Measurements from ENCODE around the gene OSBP2.

The OSBP2 gene

DNA sequence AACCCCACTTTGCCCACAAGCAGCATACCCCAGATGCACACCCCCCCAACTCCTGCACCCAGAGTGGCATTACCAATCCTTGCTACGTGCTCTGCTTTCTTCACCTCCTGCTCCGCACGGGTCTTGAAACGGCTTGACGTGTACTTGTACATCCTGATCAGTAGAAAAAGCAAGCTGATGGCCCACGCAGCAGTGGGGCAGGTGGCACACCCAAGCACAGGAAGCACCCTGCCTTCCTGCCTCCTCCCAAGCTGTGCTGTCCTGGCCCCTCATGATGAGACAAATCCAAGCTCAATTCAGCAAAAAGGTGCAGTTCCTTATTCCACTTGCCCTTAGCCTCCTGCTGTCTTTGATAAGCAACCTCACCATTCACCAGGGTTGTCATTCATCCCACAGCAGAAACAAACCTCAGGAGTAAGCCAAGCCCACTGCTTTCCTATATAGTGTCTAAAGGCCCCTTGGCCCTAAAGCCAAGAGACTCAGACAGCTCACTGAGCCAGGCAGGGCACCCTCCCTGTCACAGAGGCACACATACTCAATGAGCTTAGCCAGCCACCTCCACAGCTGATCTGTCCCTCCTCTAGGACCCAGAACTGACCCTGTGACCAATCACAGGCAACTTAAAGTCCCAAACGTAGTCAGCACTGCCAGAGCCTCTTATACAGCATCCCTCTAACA, 246.2 kb downstream of the OSBP2 start:
- Histone ChIP-seq H2BK120ac (ENCODE audit: low read depth, low read length) (no peak overlapping the region), H3K56ac (ENCODE audit: low read length) (no peak overlapping the region), H2AK5ac (ENCODE audit: low read length) (no peak overlapping the region), H3K79me2 (ENCODE audit: control insufficient read depth, insufficient read depth, low read length) (no peaks in the 10 kb centered on the region), H3K79me1 (ENCODE audit: low read length) (no peaks in the 10 kb centered on the region), H3K27me3 (ENCODE audit: insufficient read depth, low read length, poor library complexity) (no peaks in the 10 kb centered on the region), H3K4me2 (ENCODE audit: low read length) (no peak overlapping the region), H3K4ac (ENCODE audit: low read depth, low read length) (no peak overlapping the region), H3K9ac (ENCODE audit: low read length) (no peak overlapping the region), H3K27ac (ENCODE audit: low read depth, low read length) (no peak overlapping the region), H2BK15ac (replicated peaks; ENCODE audit: low read depth) (no peak overlapping the region), H3K23ac (ENCODE audit: low read length) (no peak overlapping the region), H2BK5ac (ENCODE audit: low read length) (no peak overlapping the region), H3K36me3 (ENCODE audit: control insufficient read depth, insufficient read depth, low read length) (peaks cover 44% of the 10 kb centered on the region), H4K5ac (ENCODE audit: low read length) (no peak overlapping the region), H4K8ac (ENCODE audit: low read depth, low read length) (no peak overlapping the region), H3K4me1 (ENCODE audit: control insufficient read depth, low read depth, low read length) (no peaks in the 10 kb centered on the region), H3K4me3 (ENCODE audit: low read length) (no peak overlapping the region), H3K18ac (ENCODE audit: low read length) (no peak overlapping the region)
- DNase-seq: no peak
- no CpG with 5 or more reads among the region's 7 CpGs for WGBS (ENCODE audit: extremely low coverage, insufficient coverage, low lambda C conversion rate)

DNA sequence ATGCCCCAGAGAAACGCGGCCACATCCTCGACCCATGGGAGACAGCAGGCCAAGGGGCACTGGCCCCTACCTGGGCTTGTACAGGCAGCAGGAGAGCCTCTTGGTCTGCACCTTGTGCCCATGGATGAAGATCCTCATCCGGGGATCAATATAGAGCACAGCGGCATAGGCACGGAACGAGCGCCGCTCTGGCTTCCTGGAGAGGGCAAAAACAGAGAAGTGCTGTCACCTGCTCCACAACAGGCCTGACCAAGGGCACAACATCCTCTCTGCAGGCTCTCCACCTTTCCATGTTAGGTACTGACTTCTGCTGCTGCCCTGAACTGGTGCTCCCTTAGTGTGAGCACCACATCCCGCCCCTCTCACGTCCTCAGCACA, 246.7 kb downstream of the OSBP2 start:
- no peak overlapping the region for H2BK120ac ChIP-seq (ENCODE audit: low read depth, low read length)
- no peak overlapping the region for H4K5ac ChIP-seq (ENCODE audit: low read length)
- no peak overlapping the region for H3K27ac ChIP-seq (ENCODE audit: low read depth, low read length)
- H3K18ac ChIP-seq (ENCODE audit: low read length): no peak overlapping the region
- no peaks in the 10 kb centered on the region for H3K79me2 ChIP-seq (ENCODE audit: control insufficient read depth, insufficient read depth, low read length)
- H3K27me3 ChIP-seq (ENCODE audit: insufficient read depth, low read length, poor library complexity): no peaks in the 10 kb centered on the region
- H3K23ac ChIP-seq (ENCODE audit: low read length): no peak overlapping the region
- no peak overlapping the region for H2AK5ac ChIP-seq (ENCODE audit: low read length)
- H3K4ac ChIP-seq (ENCODE audit: low read depth, low read length): no peak overlapping the region
- H3K4me1 ChIP-seq (ENCODE audit: control insufficient read depth, low read depth, low read length): no peaks in the 10 kb centered on the region
- no peak overlapping the region for H3K4me2 ChIP-seq (ENCODE audit: low read length)
- H3K4me3 ChIP-seq (ENCODE audit: low read length): no peak overlapping the region
- WGBS (ENCODE audit: extremely low coverage, insufficient coverage, low lambda C conversion rate): no CpG with 5 or more reads among the region's 11 CpGs
- H2BK5ac ChIP-seq (ENCODE audit: low read length): no peak overlapping the region
- H3K9ac ChIP-seq (ENCODE audit: low read length): no peak overlapping the region
- DNase-seq: no peak
- no peaks in the 10 kb centered on the region for H3K79me1 ChIP-seq (ENCODE audit: low read length)
- H4K8ac ChIP-seq (ENCODE audit: low read depth, low read length): no peak overlapping the region
- H2BK15ac ChIP-seq (replicated peaks; ENCODE audit: low read depth): no peak overlapping the region
- H3K36me3 ChIP-seq (ENCODE audit: control insufficient read depth, insufficient read depth, low read length): peaks cover 46% of the 10 kb centered on the region
- H3K56ac ChIP-seq (ENCODE audit: low read length): no peak overlapping the region

- Histone ChIP-seq H3K27ac (ENCODE audit: low read depth, low read length) (no peak overlapping the region), H3K56ac (ENCODE audit: low read length) (no peak overlapping the region), H2BK5ac (ENCODE audit: low read length) (no peak overlapping the region), H2AK5ac (ENCODE audit: low read length) (no peak overlapping the region), H3K79me2 (ENCODE audit: control insufficient read depth, insufficient read depth, low read length) (no peaks in the 10 kb centered on the region), H3K36me3 (ENCODE audit: control insufficient read depth, insufficient read depth, low read length) (peaks cover 40% of the 10 kb centered on the region), H3K4me2 (ENCODE audit: low read length) (no peak overlapping the region), H2BK120ac (ENCODE audit: low read depth, low read length) (no peak overlapping the region), H4K8ac (ENCODE audit: low read depth, low read length) (no peak overlapping the region), H3K4me1 (ENCODE audit: control insufficient read depth, low read depth, low read length) (no peaks in the 10 kb centered on the region), H3K23ac (ENCODE audit: low read length) (no peak overlapping the region), H3K27me3 (ENCODE audit: insufficient read depth, low read length, poor library complexity) (no peaks in the 10 kb centered on the region), H3K9ac (ENCODE audit: low read length) (no peak overlapping the region), H3K4ac (ENCODE audit: low read depth, low read length) (no peak overlapping the region), H2BK15ac (replicated peaks; ENCODE audit: low read depth) (no peak overlapping the region), H3K79me1 (ENCODE audit: low read length) (peaks cover 5% of the 10 kb centered on the region), H4K5ac (ENCODE audit: low read length) (no peak overlapping the region), H3K18ac (ENCODE audit: low read length) (no peak overlapping the region), H3K4me3 (ENCODE audit: low read length) (no peak overlapping the region)
- WGBS (ENCODE audit: extremely low coverage, insufficient coverage, low lambda C conversion rate): no CpG with 5 or more reads among the region's 3 CpGs
- no peak for DNase-seq
These were observed 248.7 kb downstream of the OSBP2 start for GRCh38 chr22:30943368-30943767.

GRCh38 chr22:30944986-30945385, 250.3 kb downstream of the OSBP2 start:
- no peak overlapping the region for H2BK120ac ChIP-seq (ENCODE audit: low read depth, low read length)
- H3K79me2 ChIP-seq (ENCODE audit: control insufficient read depth, insufficient read depth, low read length): no peaks in the 10 kb centered on the region
- no peak overlapping the region for H4K5ac ChIP-seq (ENCODE audit: low read length)
- no peak overlapping the region for H2AK5ac ChIP-seq (ENCODE audit: low read length)
- H3K4me2 ChIP-seq (ENCODE audit: low read length): no peak overlapping the region
- H4K8ac ChIP-seq (ENCODE audit: low read depth, low read length): no peak overlapping the region
- no peaks in the 10 kb centered on the region for H3K4me1 ChIP-seq (ENCODE audit: control insufficient read depth, low read depth, low read length)
- no peak overlapping the region for H3K4ac ChIP-seq (ENCODE audit: low read depth, low read length)
- H3K23ac ChIP-seq (ENCODE audit: low read length): no peak overlapping the region
- H3K4me3 ChIP-seq (ENCODE audit: low read length): no peak overlapping the region
- WGBS (ENCODE audit: extremely low coverage, insufficient coverage, low lambda C conversion rate): no CpG with 5 or more reads among the region's 4 CpGs
- no peak overlapping the region for H3K27ac ChIP-seq (ENCODE audit: low read depth, low read length)
- no peak overlapping the region for H3K9ac ChIP-seq (ENCODE audit: low read length)
- peaks cover 43% of the 10 kb centered on the region for H3K36me3 ChIP-seq (ENCODE audit: control insufficient read depth, insufficient read depth, low read length)
- H3K56ac ChIP-seq (ENCODE audit: low read length): no peak overlapping the region
- H3K79me1 ChIP-seq (ENCODE audit: low read length): peaks cover 5% of the 10 kb centered on the region
- H2BK15ac ChIP-seq (replicated peaks; ENCODE audit: low read depth): no peak overlapping the region
- H3K27me3 ChIP-seq (ENCODE audit: insufficient read depth, low read length, poor library complexity): no peaks in the 10 kb centered on the region
- no peak overlapping the region for H2BK5ac ChIP-seq (ENCODE audit: low read length)
- no peak for DNase-seq
- no peak overlapping the region for H3K18ac ChIP-seq (ENCODE audit: low read length)

GRCh38 chr22:30945653-30946052, 251.0 kb downstream of the OSBP2 start:
- Histone ChIP-seq H4K8ac (ENCODE audit: low read depth, low read length) (no peak overlapping the region), H3K56ac (ENCODE audit: low read length) (no peak overlapping the region), H2BK5ac (ENCODE audit: low read length) (no peak overlapping the region), H2BK120ac (ENCODE audit: low read depth, low read length) (no peak overlapping the region), H3K4me2 (ENCODE audit: low read length) (no peak overlapping the region), H3K27ac (ENCODE audit: low read depth, low read length) (no peak overlapping the region), H3K4me3 (ENCODE audit: low read length) (no peak overlapping the region), H3K9ac (ENCODE audit: low read length) (no peak overlapping the region), H3K27me3 (ENCODE audit: insufficient read depth, low read length, poor library complexity) (no peaks in the 10 kb centered on the region), H3K79me2 (ENCODE audit: control insufficient read depth, insufficient read depth, low read length) (no peaks in the 10 kb centered on the region), H3K18ac (ENCODE audit: low read length) (no peak overlapping the region), H3K4ac (ENCODE audit: low read depth, low read length) (no peak overlapping the region), H2AK5ac (ENCODE audit: low read length) (no peak overlapping the region), H3K36me3 (ENCODE audit: control insufficient read depth, insufficient read depth, low read length) (peaks cover 39% of the 10 kb centered on the region), H3K79me1 (ENCODE audit: low read length) (peaks cover 7% of the 10 kb centered on the region), H4K5ac (ENCODE audit: low read length) (no peak overlapping the region), H3K23ac (ENCODE audit: low read length) (no peak overlapping the region), H3K4me1 (ENCODE audit: control insufficient read depth, low read depth, low read length) (no peaks in the 10 kb centered on the region), H2BK15ac (replicated peaks; ENCODE audit: low read depth) (no peak overlapping the region)
- DNase-seq: no peak
- WGBS (ENCODE audit: extremely low coverage, insufficient coverage, low lambda C conversion rate): no CpG with 5 or more reads among the region's 2 CpGs

GRCh38 chr22:30946354-30946753, 251.7 kb downstream of the OSBP2 start:
- Histone ChIP-seq H3K4ac (ENCODE audit: low read depth, low read length) (no peak overlapping the region), H3K79me2 (ENCODE audit: control insufficient read depth, insufficient read depth, low read length) (no peaks in the 10 kb centered on the region), H3K27me3 (ENCODE audit: insufficient read depth, low read length, poor library complexity) (no peaks in the 10 kb centered on the region), H3K4me3 (ENCODE audit: low read length) (no peak overlapping the region), H3K4me1 (ENCODE audit: control insufficient read depth, low read depth, low read length) (no peaks in the 10 kb centered on the region), H2AK5ac (ENCODE audit: low read length) (no peak overlapping the region), H3K23ac (ENCODE audit: low read length) (no peak overlapping the region), H4K8ac (ENCODE audit: low read depth, low read length) (no peak overlapping the region), H2BK120ac (ENCODE audit: low read depth, low read length) (no peak overlapping the region), H2BK15ac (replicated peaks; ENCODE audit: low read depth) (no peak overlapping the region), H3K9ac (ENCODE audit: low read length) (no peak overlapping the region), H3K18ac (ENCODE audit: low read length) (no peak overlapping the region), H3K79me1 (ENCODE audit: low read length) (peaks cover 8% of the 10 kb centered on the region), H2BK5ac (ENCODE audit: low read length) (no peak overlapping the region), H3K27ac (ENCODE audit: low read depth, low read length) (no peak overlapping the region), H3K56ac (ENCODE audit: low read length) (no peak overlapping the region), H4K5ac (ENCODE audit: low read length) (no peak overlapping the region), H3K36me3 (ENCODE audit: control insufficient read depth, insufficient read depth, low read length) (peaks cover 42% of the 10 kb centered on the region), H3K4me2 (ENCODE audit: low read length) (no peak overlapping the region)
- no peak for DNase-seq
- no CpG with 5 or more reads among the region's 7 CpGs for WGBS (ENCODE audit: extremely low coverage, insufficient coverage, low lambda C conversion rate)

All from mesendoderm (in vitro differentiated cells).